SK-N-SH (cell line): ENCODE measurements around the gene GNPTAB.

ENCODE experiments used
- CTCF ChIP-seq: fragments of 200-600 bp; sonication (generic); IDR thresholded peaks from 2 replicates; pipeline ENCODE4 v1.6.1; 2017; ENCODE audit warnings: antibody characterized with exemption, mild to moderate bottlenecking, moderate library complexity
- ELF1 ChIP-seq: IDR thresholded peaks from 2 replicates; pipeline ENCODE4 v1.4.0; 2012
- EP300 ChIP-seq, 2 experiments: IDR thresholded peaks; 2 replicates each; pipeline versions ENCODE4 v1.4.0 to v1.6.1; 2012; ENCODE audit warnings: borderline replicate concordance in 1 of 2, low read depth in 1 of 2, low read length in 1 of 2
- FOXM1 ChIP-seq: IDR thresholded peaks from 2 replicates; pipeline ENCODE4 v1.4.0; 2012; ENCODE audit warnings: low read depth, mild to moderate bottlenecking
- GABPA ChIP-seq: IDR thresholded peaks from 2 replicates; pipeline ENCODE4 v1.4.0; 2012; ENCODE audit warnings: low read depth, mild to moderate bottlenecking
- RAD21 ChIP-seq: IDR thresholded peaks from 2 replicates; pipeline ENCODE4 v1.6.1; 2012; ENCODE audit warnings: mild to moderate bottlenecking, low read length
- RCOR1 ChIP-seq: fragments of 150-350 bp; IDR thresholded peaks from 2 replicates; pipeline ENCODE4 v1.6.1; 2017; ENCODE audit warnings: antibody characterized with exemption, low read length
- RXRA ChIP-seq: IDR thresholded peaks from 2 replicates; pipeline ENCODE4 v1.4.0; 2012; ENCODE audit warnings: low read depth, mild to moderate bottlenecking, borderline replicate concordance
- SMC3 ChIP-seq: IDR thresholded peaks from 2 replicates; pipeline ENCODE4 v1.6.1; 2012; ENCODE audit warnings: low read depth, low read length, improper control_type of control experiment
- TEAD4 ChIP-seq: IDR thresholded peaks from 2 replicates; pipeline ENCODE4 v1.4.0; 2012; ENCODE audit warnings: mild to moderate bottlenecking, borderline replicate concordance; ENCODE audit not compliant: insufficient read depth

DNA sequence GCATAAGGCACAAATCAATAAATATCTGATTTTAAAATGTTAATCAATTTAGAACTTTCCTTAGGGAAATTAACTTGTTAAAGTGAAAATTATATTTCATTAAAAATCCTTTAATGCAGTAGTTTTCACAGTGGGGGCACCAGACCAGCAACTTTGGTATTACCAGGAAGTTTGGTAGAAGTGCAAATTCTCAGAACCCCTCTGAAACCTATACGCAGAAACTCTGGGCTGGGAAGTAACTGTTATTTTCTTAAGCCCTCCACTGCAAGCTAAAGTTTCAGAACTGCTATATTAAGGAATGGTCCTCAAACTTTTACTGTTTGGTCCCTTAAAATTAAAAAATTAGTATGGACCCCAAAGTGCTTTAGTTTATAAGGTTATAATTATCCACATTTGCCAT lies 35.7 kb downstream of the GNPTAB start:
- no peak for TF ChIP-seq CTCF
- TF ChIP-seq RXRA: no peak
- no peak for TF ChIP-seq EP300 (IDR thresholded peaks at IDR 0.05; ENCODE audit: borderline replicate concordance in 1 of 2, low read depth in 1 of 2, low read length in 1 of 2)
- no peak for TF ChIP-seq RAD21
- TF ChIP-seq TEAD4: no peak
- TF ChIP-seq ELF1: no peak
- TF ChIP-seq RCOR1: no peak
- no peak for TF ChIP-seq GABPA
- no peak for TF ChIP-seq SMC3
- TF ChIP-seq FOXM1: no peak
